ENCODE results near the gene ZSWIM1.
"Not testable (repeated sequence)": the region's sequence is repeated elsewhere in the genome, so short reads cannot be mapped to it uniquely, and the experiment has no call there.

Gene ZSWIM1

DNA sequence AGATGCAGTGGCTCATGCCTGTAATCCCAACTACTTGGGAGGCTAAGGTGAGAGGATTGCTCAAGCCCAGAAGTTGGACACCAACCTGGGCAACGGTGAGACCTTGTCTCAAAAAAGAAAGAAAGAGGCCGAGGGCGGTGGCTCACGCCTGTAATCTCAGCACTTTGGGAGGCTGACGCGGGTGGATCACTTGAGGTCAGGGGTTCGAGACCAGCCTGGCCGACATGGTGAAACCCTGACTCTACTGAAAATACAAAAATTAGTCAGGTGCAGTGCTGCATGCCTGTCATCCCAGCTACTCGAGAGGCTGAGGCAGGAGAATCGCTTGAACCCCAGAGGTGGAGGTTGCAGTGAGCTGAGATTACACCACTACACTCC, 6.9 kb upstream of the ZSWIM1 start:
- H3K4me3 ChIP-seq (ENCODE audit: low read length); H3K4me2 ChIP-seq (ENCODE audit: low read length); H3K9me3 ChIP-seq (replicated peaks; ENCODE audit: low read length); H3K4me1 ChIP-seq (ENCODE audit: control insufficient read depth, insufficient read depth, low read length); H3K9ac ChIP-seq (ENCODE audit: low read depth, low read length); H3K27me3 ChIP-seq (ENCODE audit: control insufficient read depth, insufficient read depth, low read length): not testable (repeated sequence)
- peaks cover 14% of the 10 kb centered on the region for H3K36me3 ChIP-seq (ENCODE audit: insufficient read depth, low read length)

DNA sequence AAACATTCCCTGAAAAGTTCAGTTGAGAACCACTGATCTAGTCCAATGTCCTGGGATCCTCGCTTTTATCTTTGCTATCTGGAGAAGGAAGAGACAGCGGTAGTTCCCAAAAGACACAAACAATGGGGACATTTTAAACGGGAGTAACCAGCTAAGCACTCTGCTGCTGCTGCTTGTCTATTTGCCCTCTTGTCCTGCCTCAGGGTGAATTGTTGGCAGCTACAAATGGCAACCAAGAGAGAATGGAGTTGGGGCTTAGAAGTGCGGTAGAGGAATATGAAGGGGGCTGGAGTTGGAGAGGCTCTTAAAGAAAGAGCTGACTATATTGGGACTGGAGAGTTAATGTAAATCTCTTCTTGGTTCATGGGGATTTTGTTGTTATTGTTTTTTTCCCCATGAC, 6.5 kb upstream of the ZSWIM1 start:
- H3K9me3 ChIP-seq (replicated peaks; ENCODE audit: low read length), result no peaks in the 10 kb centered on the region
- no peaks in the 10 kb centered on the region for H3K4me1 ChIP-seq (ENCODE audit: control insufficient read depth, insufficient read depth, low read length)
- H3K9ac ChIP-seq (ENCODE audit: low read depth, low read length), result no peak overlapping the region
- H3K4me2 ChIP-seq (ENCODE audit: low read length), result no peak overlapping the region
- peaks cover 14% of the 10 kb centered on the region for H3K36me3 ChIP-seq (ENCODE audit: insufficient read depth, low read length)
- H3K4me3 ChIP-seq (ENCODE audit: low read length), result no peak overlapping the region
- H3K27me3 ChIP-seq (ENCODE audit: control insufficient read depth, insufficient read depth, low read length), result no peaks in the 10 kb centered on the region

DNA sequence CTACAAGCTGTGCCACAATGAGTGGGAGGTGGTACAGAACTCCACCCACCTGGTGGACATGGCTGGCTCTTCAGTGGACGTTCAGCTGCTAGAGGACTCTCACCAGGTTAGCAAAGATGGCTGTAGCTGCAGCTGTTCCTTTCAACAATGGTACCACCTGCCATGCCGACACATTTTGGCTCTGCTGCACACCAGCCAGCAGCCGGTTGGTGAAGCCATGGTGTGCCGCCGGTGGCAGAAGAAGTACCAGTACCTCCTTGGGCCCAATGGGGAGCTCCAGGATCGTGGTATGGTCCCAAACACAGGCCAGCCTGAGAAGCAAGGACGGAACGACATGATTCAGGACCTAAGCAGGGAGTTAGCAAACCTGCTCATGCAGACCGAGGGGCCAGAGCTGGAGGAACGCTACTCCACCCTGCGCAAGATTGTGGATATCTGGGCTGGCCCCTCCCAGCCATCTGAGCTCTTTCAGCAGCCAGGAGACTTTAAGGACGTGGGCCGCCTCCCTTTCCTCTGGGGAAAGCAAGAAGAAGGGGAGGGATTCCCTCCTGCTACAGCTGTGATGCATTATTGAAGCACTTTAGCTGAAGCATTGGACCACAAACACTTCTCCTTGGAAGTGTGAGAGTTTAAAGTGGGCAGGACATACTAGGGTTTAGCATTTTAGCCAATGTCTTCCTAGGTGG, 2.8 kb upstream of the ZSWIM1 start:
- Histone ChIP-seq H3K9me3 (replicated peaks; ENCODE audit: low read length) (no peaks in the 10 kb centered on the region), H3K27me3 (ENCODE audit: control insufficient read depth, insufficient read depth, low read length) (no peaks in the 10 kb centered on the region), H3K4me1 (ENCODE audit: control insufficient read depth, insufficient read depth, low read length) (peaks cover 3% of the 10 kb centered on the region), H3K9ac (ENCODE audit: low read depth, low read length) (no peak overlapping the region), H3K36me3 (ENCODE audit: insufficient read depth, low read length) (peaks cover 22% of the 10 kb centered on the region), H3K4me3 (ENCODE audit: low read length) (no peak overlapping the region), H3K4me2 (ENCODE audit: low read length) (no peak overlapping the region)

DNA sequence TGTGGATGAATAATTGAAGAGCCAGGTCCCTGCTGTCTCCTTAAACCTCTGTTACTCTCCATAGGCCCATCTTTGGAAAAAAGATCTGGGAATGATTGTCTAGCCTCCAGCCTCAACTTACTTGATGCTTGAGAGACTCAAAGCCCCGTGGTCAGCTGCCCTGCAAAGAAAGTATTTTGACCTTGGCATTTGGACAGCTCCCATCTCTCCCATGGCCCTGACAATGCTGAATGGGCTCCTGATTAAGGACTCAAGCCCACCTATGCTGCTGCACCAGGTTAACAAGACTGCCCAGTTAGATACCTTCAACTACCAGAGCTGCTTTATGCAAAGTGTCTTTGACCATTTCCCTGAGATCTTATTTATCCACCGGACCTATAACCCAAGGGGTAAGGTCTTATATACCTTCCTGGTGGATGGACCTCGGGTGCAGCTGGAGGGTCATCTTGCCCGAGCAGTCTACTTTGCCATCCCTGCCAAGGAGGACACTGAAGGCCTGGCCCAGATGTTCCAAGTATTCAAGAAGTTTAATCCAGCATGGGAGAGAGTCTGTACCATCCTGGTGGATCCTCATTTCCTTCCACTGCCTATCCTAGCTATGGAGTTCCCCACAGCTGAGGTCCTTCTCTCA, 1.6 kb downstream of the ZSWIM1 start:
- Histone ChIP-seq H3K36me3 (ENCODE audit: insufficient read depth, low read length) (peaks cover 29% of the 10 kb centered on the region), H3K4me1 (ENCODE audit: control insufficient read depth, insufficient read depth, low read length) (peaks cover 12% of the 10 kb centered on the region), H3K4me3 (ENCODE audit: low read length) (no peak overlapping the region), H3K9ac (ENCODE audit: low read depth, low read length) (no peak overlapping the region), H3K4me2 (ENCODE audit: low read length) (no peak overlapping the region), H3K27me3 (ENCODE audit: control insufficient read depth, insufficient read depth, low read length) (no peaks in the 10 kb centered on the region), H3K9me3 (replicated peaks; ENCODE audit: low read length) (no peaks in the 10 kb centered on the region)

DNA sequence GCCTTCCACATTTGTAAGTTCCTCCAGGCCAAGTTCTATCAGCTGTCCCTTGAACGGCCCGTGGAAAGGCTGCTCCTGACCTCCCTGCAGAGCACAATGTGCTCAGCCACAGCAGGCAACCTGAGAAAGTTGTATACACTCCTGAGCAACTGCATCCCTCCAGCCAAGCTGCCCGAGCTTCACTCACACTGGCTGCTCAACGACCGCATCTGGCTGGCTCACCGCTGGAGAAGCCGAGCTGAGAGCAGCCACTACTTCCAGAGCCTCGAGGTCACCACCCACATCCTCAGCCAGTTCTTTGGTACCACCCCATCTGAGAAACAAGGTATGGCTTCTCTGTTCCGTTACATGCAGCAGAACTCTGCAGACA, 2.1 kb downstream of the ZSWIM1 start:
- no peak overlapping the region for H3K4me2 ChIP-seq (ENCODE audit: low read length)
- H3K27me3 ChIP-seq (ENCODE audit: control insufficient read depth, insufficient read depth, low read length), result no peaks in the 10 kb centered on the region
- peaks cover 25% of the 10 kb centered on the region for H3K36me3 ChIP-seq (ENCODE audit: insufficient read depth, low read length)
- peaks cover 12% of the 10 kb centered on the region for H3K4me1 ChIP-seq (ENCODE audit: control insufficient read depth, insufficient read depth, low read length)
- no peak overlapping the region for H3K9ac ChIP-seq (ENCODE audit: low read depth, low read length)
- H3K9me3 ChIP-seq (replicated peaks; ENCODE audit: low read length), result no peaks in the 10 kb centered on the region
- no peak overlapping the region for H3K4me3 ChIP-seq (ENCODE audit: low read length)

DNA sequence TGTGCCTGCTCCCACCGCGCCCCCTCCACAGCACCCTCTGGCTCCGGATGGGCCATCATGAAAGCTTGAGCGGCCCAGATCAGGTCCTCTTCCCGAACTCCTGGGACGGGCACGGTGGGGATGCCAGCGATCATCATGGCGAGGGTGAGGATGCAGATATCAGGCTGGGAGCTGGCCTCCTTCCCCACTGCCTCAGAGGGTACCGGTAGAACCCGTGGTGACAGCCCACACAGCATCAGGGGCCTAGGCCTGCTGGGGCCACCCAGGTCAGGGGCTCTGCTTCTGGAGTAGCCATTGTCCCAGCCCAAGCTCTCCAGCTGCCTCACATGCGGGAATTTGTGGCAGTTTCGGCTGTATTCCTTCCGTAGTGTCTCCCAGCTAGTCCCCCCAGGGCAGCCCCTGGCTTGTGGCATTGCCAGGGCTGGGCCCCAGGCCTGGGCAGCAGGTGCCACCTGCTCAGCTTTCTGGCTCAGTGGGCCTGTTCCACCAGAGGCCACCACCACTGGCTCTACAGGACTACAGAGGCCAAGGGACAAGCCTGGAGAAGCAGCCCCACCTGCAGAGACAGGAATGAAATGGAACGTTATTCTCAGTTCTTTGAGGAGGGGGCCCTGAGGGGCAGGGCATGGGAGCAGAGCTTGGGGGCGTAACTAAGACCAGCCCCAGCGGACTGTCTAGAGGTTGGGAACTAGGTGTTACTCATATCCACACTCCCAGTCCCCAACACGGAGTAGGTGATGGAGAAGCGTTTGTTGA, 5.7 kb downstream of the ZSWIM1 start:
- no peaks in the 10 kb centered on the region for H3K9me3 ChIP-seq (replicated peaks; ENCODE audit: low read length)

DNA sequence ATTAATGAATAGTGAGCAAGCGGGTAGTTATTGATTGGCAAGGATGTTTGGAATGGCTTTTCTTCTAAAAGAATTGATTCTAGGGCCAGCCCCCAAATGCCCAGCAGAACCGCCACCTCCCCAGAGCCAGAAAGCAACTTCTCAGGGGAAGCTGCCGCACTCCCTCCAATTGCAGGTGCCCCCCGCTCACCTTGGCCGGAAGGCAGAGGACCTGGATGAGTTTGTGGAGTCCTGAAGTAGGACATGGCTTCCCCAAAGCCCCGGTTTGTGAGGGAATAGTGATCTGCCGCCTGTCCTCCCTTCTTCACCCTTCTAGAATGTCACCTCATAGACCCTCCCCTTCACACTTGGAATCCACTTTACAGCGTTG, 6.3 kb downstream of the ZSWIM1 start, which contains the start of gene SPATA25:
Gene SPATA25, minus strand, starts transcription at position 277 of the 370 bp plus-strand sequence. Its CDS starts 32 bp downstream, at position 245.
- no peak within 1 kb of the TSS for H3K9ac ChIP-seq (ENCODE audit: low read depth, low read length)
- no peaks in the 10 kb centered on the region for H3K9me3 ChIP-seq (replicated peaks; ENCODE audit: low read length)
- no peak within 1 kb of the TSS for H3K4me2 ChIP-seq (ENCODE audit: low read length)
- H3K4me3 ChIP-seq (ENCODE audit: low read length), result no peak within 1 kb of the TSS
- peaks cover 30% of the 10 kb centered on the region for H3K4me1 ChIP-seq (ENCODE audit: control insufficient read depth, insufficient read depth, low read length)
- peaks cover 23% of the 10 kb centered on the region for H3K36me3 ChIP-seq (ENCODE audit: insufficient read depth, low read length)
- no peaks in the 10 kb centered on the region for H3K27me3 ChIP-seq (ENCODE audit: control insufficient read depth, insufficient read depth, low read length)

More for the DNA sequence above, 5.7 kb downstream of the ZSWIM1 start:
- Histone ChIP-seq H3K4me3 (ENCODE audit: low read length) (no peak overlapping the region), H3K4me2 (ENCODE audit: low read length) (no peak overlapping the region), H3K9ac (ENCODE audit: low read depth, low read length) (no peak overlapping the region), H3K4me1 (ENCODE audit: control insufficient read depth, insufficient read depth, low read length) (peaks cover 24% of the 10 kb centered on the region), H3K36me3 (ENCODE audit: insufficient read depth, low read length) (peaks cover 22% of the 10 kb centered on the region), H3K27me3 (ENCODE audit: control insufficient read depth, insufficient read depth, low read length) (no peaks in the 10 kb centered on the region)

DNA sequence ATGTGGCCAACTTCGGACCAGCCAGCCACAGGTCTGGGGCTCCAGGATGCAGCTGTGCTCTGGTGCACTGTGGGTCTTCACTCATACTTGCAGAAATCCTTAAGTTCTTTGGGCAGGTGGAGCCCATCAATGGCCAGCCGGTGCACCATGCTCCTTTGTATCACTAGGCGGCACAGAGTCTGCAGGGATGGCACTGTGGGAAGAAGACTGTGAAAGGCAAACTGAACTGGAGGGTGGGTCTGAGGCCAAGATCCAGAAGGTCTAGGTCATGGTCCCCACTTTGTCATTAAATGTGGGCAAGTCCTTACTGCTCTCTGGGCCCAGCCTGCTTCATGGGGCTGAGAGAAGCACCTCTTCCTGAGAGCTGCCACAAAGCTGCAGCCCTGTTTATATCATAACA, 7.7 kb downstream of the ZSWIM1 start:
- peaks cover 36% of the 10 kb centered on the region for H3K4me1 ChIP-seq (ENCODE audit: control insufficient read depth, insufficient read depth, low read length)
- no peak overlapping the region for H3K4me3 ChIP-seq (ENCODE audit: low read length)
- no peak overlapping the region for H3K4me2 ChIP-seq (ENCODE audit: low read length)
- no peaks in the 10 kb centered on the region for H3K27me3 ChIP-seq (ENCODE audit: control insufficient read depth, insufficient read depth, low read length)
- H3K36me3 ChIP-seq (ENCODE audit: insufficient read depth, low read length), result peaks cover 17% of the 10 kb centered on the region
- no peaks in the 10 kb centered on the region for H3K9me3 ChIP-seq (replicated peaks; ENCODE audit: low read length)
- H3K9ac ChIP-seq (ENCODE audit: low read depth, low read length), result no peak overlapping the region

DNA sequence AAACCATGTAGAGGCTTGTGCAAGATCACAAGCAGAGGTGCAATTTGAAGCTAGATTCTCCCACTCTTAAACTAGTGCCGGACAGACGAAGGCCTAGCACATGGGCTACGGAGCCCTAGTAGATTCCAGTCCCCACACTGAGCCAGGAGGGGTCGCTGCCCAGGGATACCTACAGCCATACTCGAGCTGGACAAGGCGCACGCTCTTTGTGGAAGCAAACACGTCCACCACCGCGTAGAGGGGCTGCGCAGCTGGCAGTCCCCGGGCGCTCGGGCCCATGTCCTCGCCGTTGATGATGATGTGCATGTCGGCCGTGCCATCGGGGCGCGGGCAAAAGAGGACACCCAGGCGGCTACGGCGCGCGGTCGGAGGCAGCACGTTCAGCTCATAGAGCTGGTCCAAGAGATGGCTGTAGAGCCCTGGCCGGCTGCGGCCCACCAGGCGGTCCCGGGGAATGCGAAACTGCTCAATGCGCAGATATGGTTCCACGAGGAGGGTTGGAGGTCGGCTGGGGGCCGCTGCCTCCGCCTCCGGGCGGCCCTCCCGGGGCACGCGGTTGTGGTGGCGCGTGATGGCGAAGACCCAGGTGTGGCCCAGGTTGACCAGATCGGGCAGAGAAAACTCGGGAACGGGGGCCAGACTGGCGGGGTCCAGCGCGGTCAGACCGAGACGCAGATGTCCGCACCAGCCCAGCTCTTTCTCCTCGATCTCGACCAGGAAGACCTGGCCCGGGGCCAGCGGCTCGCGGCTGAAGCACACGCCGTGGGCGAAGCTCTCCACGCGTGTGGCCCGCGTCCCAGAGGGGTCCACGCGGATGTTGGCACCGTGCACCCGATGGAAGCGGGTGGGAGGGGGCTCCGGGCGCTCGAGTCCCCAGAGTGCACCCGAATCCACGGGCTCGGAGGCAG, 9.3 kb downstream of the ZSWIM1 start:
- H3K9me3 ChIP-seq (replicated peaks; ENCODE audit: low read length), result no peaks in the 10 kb centered on the region
- peak overlapping the region; percentile 83 for H3K9ac ChIP-seq (ENCODE audit: low read depth, low read length)
- H3K36me3 ChIP-seq (ENCODE audit: insufficient read depth, low read length), result peaks cover 28% of the 10 kb centered on the region
- H3K27me3 ChIP-seq (ENCODE audit: control insufficient read depth, insufficient read depth, low read length), result no peaks in the 10 kb centered on the region
- H3K4me2 ChIP-seq (ENCODE audit: low read length), result peak overlapping the region; percentile 99
- H3K4me3 ChIP-seq (ENCODE audit: low read length), result peak overlapping the region; percentile 95
- H3K4me1 ChIP-seq (ENCODE audit: control insufficient read depth, insufficient read depth, low read length), result peaks cover 28% of the 10 kb centered on the region

DNA sequence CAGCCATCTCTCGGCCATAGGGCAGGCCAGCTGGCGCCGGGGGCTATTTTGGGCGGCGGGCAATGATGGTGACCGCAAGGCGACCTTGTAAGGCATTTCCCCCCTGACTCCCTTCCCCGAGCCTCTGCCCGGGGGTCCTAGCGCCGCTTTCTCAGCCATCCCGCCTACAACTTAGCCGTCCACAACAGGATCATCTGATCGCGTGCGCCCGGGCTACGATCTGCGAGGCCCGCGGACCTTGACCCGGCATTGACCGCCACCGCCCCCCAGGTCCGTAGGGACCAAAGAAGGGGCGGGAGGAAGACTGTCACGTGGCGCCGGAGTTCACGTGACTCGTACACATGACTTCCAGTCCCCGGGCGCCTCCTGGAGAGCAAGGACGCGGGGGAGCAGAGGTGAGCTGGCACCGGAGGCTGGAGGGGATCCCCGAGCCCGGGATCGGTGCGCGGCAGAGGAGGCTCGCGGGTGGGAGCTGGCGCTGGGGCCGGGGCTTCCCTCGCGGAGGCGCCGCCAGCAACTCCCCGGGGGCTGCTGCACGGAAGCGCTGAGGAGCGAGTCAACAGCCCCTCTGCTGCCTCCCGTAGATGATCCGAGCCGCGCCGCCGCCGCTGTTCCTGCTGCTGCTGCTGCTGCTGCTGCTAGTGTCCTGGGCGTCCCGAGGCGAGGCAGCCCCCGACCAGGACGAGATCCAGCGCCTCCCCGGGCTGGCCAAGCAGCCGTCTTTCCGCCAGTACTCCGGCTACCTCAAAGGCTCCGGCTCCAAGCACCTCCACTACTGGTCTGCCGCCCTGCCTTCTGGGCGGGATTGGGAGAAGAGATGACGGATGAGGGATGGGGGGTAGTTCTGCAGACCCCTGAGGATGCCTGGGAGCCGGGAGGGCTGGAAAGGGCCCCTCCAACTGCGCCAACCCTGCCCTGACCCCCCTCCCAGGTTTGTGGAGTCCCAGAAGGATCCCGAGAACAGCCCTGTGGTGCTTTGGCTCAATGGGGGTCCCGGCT, 10.3 kb downstream of the ZSWIM1 start, which contains the start of the genes CTSA and NEURL2:
Gene CTSA, plus strand, starts transcription at position 351 of the 999 bp plus-strand sequence. Its CDS starts 234 bp downstream, at position 585.
Gene NEURL2, minus strand, starts transcription at position 224 of the 999 bp plus-strand sequence. Its CDS starts 217 bp downstream, at position 7.
- peaks cover 29% of the 10 kb centered on the region for H3K36me3 ChIP-seq (ENCODE audit: insufficient read depth, low read length)
- H3K4me1 ChIP-seq (ENCODE audit: control insufficient read depth, insufficient read depth, low read length), result peaks cover 27% of the 10 kb centered on the region
- peak within 1 kb of the TSS; percentile 99 for H3K4me2 ChIP-seq (ENCODE audit: low read length)
- peak within 1 kb of the TSS; percentile 83 for H3K9ac ChIP-seq (ENCODE audit: low read depth, low read length)
- H3K9me3 ChIP-seq (replicated peaks; ENCODE audit: low read length), result no peaks in the 10 kb centered on the region
- no peaks in the 10 kb centered on the region for H3K27me3 ChIP-seq (ENCODE audit: control insufficient read depth, insufficient read depth, low read length)
- H3K4me3 ChIP-seq (ENCODE audit: low read length), result peak within 1 kb of the TSS; percentile 95
